HG03520 (cell line): ENCODE data around the gene CC2D2A.
"Not testable (repeated sequence)": the region's sequence is repeated elsewhere in the genome, so short reads cannot be mapped to it uniquely, and the experiment has no call there.

Source experiments
- ATAC-seq: cut with Tn5 transposase; IDR thresholded peaks from one replicate; pipeline ENCODE4 v1.9.1; 2021; ENCODE audit warnings: mild to moderate bottlenecking, moderate library complexity; ENCODE audit not compliant: unreplicated experiment

Gene CC2D2A

DNA sequence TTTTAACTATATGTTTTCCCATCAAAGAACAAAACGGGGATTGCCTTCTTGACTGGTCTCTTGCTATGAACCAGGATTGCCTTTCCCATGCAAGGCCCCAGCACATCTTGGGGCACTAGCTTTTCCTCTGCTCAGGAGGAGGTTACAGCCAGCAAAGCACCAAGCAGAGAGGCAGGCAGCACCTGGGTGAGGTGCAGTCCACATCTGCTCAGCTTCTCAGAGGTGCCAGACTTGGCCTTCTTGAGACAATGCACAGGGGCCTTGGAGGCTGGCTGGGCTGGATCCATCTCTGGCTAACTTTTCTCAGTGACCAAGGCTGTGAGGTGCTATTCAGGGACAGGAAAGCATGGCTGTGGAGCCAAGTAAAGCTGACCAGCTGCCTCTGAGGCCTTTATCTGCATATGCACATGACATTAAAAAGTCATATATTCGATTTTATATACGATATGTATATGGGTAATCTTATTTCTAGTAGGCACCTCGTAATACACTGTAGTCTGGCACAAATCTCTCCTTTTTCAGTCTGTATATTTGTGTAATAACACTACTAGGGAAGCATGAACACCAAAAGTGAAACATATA lies 86.9 kb downstream of the CC2D2A start:
- no peak for ATAC-seq

GRCh38 chr4:15557786-15558550 lies 88.3 kb downstream of the CC2D2A start:
- ATAC-seq: no peak

DNA sequence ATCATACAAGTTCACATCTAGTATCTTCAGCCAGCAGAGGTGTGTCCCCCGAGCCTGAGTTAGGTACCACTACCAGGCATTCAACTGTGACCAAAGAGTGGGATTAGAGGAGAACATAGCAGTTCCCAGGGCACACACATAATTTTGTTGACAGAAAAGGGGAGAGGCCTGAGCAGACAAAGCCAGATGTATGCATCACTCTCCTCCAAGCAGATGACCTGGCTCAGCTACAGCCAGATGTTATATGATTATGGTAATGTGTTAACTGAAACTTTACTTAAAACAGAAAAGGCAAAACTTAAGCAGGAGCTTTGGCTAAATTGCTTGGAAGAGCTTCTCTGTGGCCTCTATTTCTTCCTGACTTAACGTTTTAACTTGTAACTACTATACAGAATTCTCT lies 88.9 kb downstream of the CC2D2A start:
- no peak for ATAC-seq

DNA sequence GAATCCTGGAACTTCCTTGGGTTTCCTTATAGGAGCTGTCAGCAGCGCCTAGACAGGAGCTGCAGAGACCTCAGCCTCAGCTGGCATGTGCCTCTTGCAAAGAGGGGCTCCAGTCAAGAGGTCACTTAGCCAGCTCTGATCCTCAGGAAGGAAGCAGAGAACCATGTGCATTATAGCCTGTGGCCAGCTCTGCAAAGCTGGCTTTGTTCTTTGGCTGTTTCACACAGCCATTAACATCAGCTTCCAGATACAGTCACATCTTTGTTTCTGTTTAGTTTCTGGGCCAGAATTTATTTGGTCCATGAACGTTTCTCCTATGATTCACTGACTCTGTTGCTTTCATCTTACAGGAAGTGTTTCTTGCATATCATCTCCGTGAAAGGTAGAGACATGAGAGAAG lies 92.4 kb downstream of the CC2D2A start:
- ATAC-seq: no peak

- ATAC-seq: no peak
Observed at GRCh38 chr4:15562623-15563022, 92.9 kb downstream of the CC2D2A start.

- no peak for ATAC-seq
Observed at GRCh38 chr4:15563871-15564270, 94.2 kb downstream of the CC2D2A start.

- no peak for ATAC-seq
Observed at GRCh38 chr4:15568821-15569220, 99.1 kb downstream of the CC2D2A start.

GRCh38 chr4:15569746-15570145 lies 100.1 kb downstream of the CC2D2A start:
- ATAC-seq: no peak

DNA sequence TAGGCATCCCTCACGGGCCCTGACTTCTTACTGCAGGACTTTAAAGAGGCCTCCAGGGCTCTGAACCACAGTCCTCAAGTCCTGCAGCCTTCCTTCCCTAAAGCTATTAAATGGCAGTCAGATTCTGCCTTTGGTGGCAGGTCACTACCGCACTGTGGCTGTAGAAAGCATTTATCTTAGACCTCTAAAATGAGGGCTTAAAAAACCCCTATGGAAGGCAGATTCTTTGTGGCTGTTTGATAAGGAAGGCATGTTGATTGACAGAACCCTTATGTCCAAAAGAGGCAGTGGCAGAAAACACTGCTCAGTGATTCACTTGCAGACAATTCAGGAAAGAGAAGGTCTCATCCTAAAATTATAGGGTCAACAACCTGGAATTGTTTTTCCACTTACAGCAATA lies 106.3 kb downstream of the CC2D2A start:
- no peak for ATAC-seq

- ATAC-seq: no peak
Observed at GRCh38 chr4:15577508-15577907, 107.8 kb downstream of the CC2D2A start.

DNA sequence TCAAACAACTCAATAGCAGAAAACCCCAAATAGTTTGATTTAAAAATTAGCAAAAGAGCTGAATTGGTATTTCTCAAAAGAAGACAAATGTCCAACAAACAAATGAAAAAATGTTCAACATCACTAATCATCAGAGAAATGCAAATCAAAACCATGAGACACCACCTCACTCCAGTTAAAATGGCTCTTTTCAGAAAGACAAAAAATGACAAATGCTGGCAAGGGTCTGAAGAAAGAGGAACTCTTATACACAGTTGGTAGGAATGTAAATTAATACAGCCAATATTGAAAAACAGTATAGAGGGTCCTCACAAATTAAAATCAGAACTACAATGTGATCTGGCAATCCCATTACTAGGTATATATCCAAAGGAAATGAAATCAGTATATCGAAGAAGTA lies 115.1 kb downstream of the CC2D2A start:
- ATAC-seq: no peak

- no peak for ATAC-seq
Observed at GRCh38 chr4:15585331-15585730, 115.6 kb downstream of the CC2D2A start.

GRCh38 chr4:15586066-15586465 lies 116.4 kb downstream of the CC2D2A start:
- ATAC-seq: no peak

- ATAC-seq: no peak
Observed at GRCh38 chr4:15587649-15588048, 118.0 kb downstream of the CC2D2A start.

- no peak for ATAC-seq
Observed at GRCh38 chr4:15592799-15593198, 123.1 kb downstream of the CC2D2A start.

DNA sequence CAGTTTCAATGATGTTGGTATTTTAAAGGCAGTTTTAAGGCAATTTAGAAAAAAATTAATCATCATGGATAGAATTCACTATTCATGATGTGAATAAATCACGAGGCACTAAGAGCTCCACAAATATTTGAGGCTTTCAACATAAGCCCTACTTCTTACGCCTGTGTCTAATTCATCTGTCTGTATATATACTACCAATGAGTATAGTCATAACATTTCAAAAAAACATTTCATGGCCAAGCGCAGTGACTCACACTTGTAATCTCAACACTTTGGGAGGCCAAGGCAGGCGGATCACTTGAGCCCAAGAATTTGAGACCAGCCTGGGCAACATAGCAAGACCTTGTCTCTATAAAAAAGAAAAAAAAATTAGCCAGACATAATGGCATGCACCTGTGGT lies 129.0 kb downstream of the CC2D2A start:
- no peak for ATAC-seq

DNA sequence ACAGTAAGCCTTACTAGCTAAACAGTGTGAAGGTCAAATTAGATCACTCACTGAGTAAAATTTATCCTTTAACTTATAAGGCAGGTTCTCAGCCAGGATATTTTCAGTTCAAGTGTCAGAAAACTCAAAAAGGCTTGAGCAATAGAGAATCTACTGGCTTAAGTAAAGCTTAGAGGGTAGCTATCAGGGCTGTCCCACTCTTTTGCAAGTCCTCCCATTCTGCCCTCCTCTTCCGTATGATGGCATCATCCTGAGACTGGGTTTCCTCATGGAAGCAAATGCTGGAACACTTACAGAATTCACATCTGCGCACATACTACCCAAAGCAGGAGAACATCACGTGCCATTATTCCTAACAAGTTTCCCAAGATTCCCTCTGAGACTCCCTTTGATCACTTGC lies 130.5 kb downstream of the CC2D2A start:
- no peak for ATAC-seq

GRCh38 chr4:15601862-15602261 lies 132.2 kb downstream of the CC2D2A start:
- ATAC-seq: no peak

- no peak for ATAC-seq
Observed at GRCh38 chr4:15605537-15605936, 135.9 kb downstream of the CC2D2A start.

GRCh38 chr4:15610855-15611254 lies 141.2 kb downstream of the CC2D2A start:
- no peak for ATAC-seq

GRCh38 chr4:15612136-15612535 lies 142.5 kb downstream of the CC2D2A start:
- no peak for ATAC-seq

GRCh38 chr4:15614891-15615290 lies 145.2 kb downstream of the CC2D2A start:
- ATAC-seq: not testable (repeated sequence)

GRCh38 chr4:15617407-15617806 lies 147.7 kb downstream of the CC2D2A start:
- not testable (repeated sequence) for ATAC-seq
